Peyer's patch (tissue), 4 donors: ENCODE results near the gene RPS16.

Experiments used
- CTCF ChIP-seq, 6 experiments: fragments of 450-650 bp in 4 of 6; fragments of 200-600 bp in 2 of 6; sonication (generic) in 1 of 6; IDR thresholded peaks; one replicate each; pipeline ENCODE4 v1.5.1; 2017 to 2019; ENCODE audit warnings: antibody characterized with exemption in 6 of 6, mild to moderate bottlenecking in 3 of 6, moderate library complexity in 1 of 6
- POLR2A ChIP-seq, 2 donors: fragments of 450-650 bp; IDR thresholded peaks; one replicate each; pipeline ENCODE4 v1.5.1; 2017; ENCODE audit warnings: antibody characterized with exemption in 2 of 2, mild to moderate bottlenecking in 2 of 2, moderate library complexity in 2 of 2

- no peak for TF ChIP-seq CTCF (IDR thresholded peaks at IDR 0.05)
- TF ChIP-seq POLR2A (IDR thresholded peaks at IDR 0.05): no peak
Measured at GRCh38 chr19:39465956-39466747, 30.4 kb upstream of the RPS16 start.
